ENCODE data around the gene AIMP1. TPM values are rescaled to one million over a fixed set of nuclear protein-coding genes. Genes with fewer than 3 reads are reported as not detected.

The AIMP1 gene
- total and polyA plus RNA-seq, 2 of the 13 experiments (the other 11 are each of a cell fraction or from before 2014, with no cell fraction given) = 28.6 to 82.9 TPM

- TF ChIP-seq DMTF1 (CRISPR knock-in tag; IDR thresholded peaks at IDR 0.05) (no peak), GATAD1 (CRISPR knock-in tag; IDR thresholded peaks at IDR 0.05) (no peak), GATAD2A (CRISPR knock-in tag; IDR thresholded peaks at IDR 0.05) (0 out of 2 replicates have a peak, but pooled peaks have one; percentile 2), RBAK (CRISPR knock-in tag; IDR thresholded peaks at IDR 0.05) (no peak), TEF (CRISPR knock-in tag; IDR thresholded peaks at IDR 0.05) (0 out of 2 replicates have a peak, but pooled peaks have one; percentile 42), RXRA (CRISPR knock-in tag; IDR thresholded peaks at IDR 0.05) (no peak), ZMAT3 (CRISPR knock-in tag; conservative IDR thresholded peaks at IDR 0.05) (no peak), BRD4 (CRISPR knock-in tag; IDR thresholded peaks at IDR 0.05) (peak; percentile 15; the same call in 1 of the 2 replicates), ZEB1 (IDR thresholded peaks at IDR 0.05; ENCODE audit: insufficient replicate concordance, low read depth) (peak; percentile 15)
These were observed 541 bp downstream of the AIMP1 start (continued) for GRCh38 chr4:106316773-106317409.

GRCh38 chr4:106317815-106318214 is 1.5 kb downstream of the AIMP1 start:
- H2AFZ ChIP-seq (ENCODE audit: low read length) = no peak overlapping the region
- 0 out of 5 replicates have a peak, but pooled peaks cover 0 to 4% of the 10 kb centered on the region in 2 experiments for H3K36me3 ChIP-seq (replicated peaks in 1 of 2; ENCODE audit: control insufficient read depth in 1 of 2, insufficient read depth in 2 of 2, low read length in 2 of 2)
- no peaks in the 10 kb centered on the region; a peak in 2 of 5 replicates for H3K27me3 ChIP-seq (ENCODE audit: control insufficient read depth in 1 of 2, insufficient read depth in 2 of 2, low read length in 2 of 2)
- no TSS peak for BruUV-seq (replicated peaks)
- peak overlapping the region; percentile 75 for H3K4me2 ChIP-seq (ENCODE audit: low read depth, low read length)
- no peaks in the 10 kb centered on the region for H3K9me3 ChIP-seq (ENCODE audit: low read length)
- intact Hi-C loops (cut with micrococcal nuclease; ENCODE audit: unreplicated experiment) = loop anchor here (2.0 to 10.0 kb wide), 4 partner anchors 49 to 613 kb away; partner anchors contain the start of genes GIMD1, GSTCD and INTS12
- H3K4me1 ChIP-seq (ENCODE audit: insufficient read depth, low read length) = peaks cover 48% of the 10 kb centered on the region
- peaks cover 86% of the 10 kb centered on the region for H3K79me2 ChIP-seq (ENCODE audit: insufficient read depth, low read length)
- H3K9ac ChIP-seq (ENCODE audit: insufficient read depth, low read depth, low read length) = peak overlapping the region; percentile 99
- in situ Hi-C loops (cut with HindIII; ENCODE audit: extremely low pct_ligation_motif_present, low pct_unique_long_range_greater_than_20kb) = no loop called here
- 0% methylated on average over 1 of the region's 1 CpG for WGBS (ENCODE audit: low lambda C conversion rate)
- ATAC-seq (no peak), DNase-seq (ENCODE audit: low spot score) (no peak), FAIRE-seq (no peak)
- peak overlapping the region; percentile 89 to 97 (median 93); a peak in 5 of 6 replicates for H3K4me3 ChIP-seq (replicated peaks in 1 of 3; ENCODE audit: insufficient read depth in 1 of 3, low read depth in 2 of 3, low read length in 3 of 3)
- POLR2A ChIA-PET = interaction anchor here (0.6 to 1.0 kb wide), 2 partner anchors 10 to 52 kb away, joined by 3 to 4 read pairs; no protein-coding TSS in a partner anchor
- no peaks in the 10 kb centered on the region for H4K20me1 ChIP-seq (ENCODE audit: insufficient read depth, low read length)
- CTCF ChIA-PET (ENCODE audit: low intra/inter-chr PET ratio, low total read pairs) = no interaction called here
- TF ChIP-seq RBFOX2 (IDR thresholded peaks at IDR 0.05; ENCODE audit: low read depth, low read length) = peak; percentile 79
- peak; percentile 68 for TF ChIP-seq AGO2 (optimal IDR thresholded peaks at IDR 0.05; ENCODE audit: low read depth, low read length)
- TF ChIP-seq THRA (CRISPR knock-in tag; IDR thresholded peaks at IDR 0.05; ENCODE audit: borderline replicate concordance) = peak; percentile 62; the same call in 1 of the 2 replicates
- 0 out of 4 replicates have a peak, but pooled peaks of 1 of the 2 experiments have one; percentile 20 for TF ChIP-seq POLR2A (IDR thresholded peaks at IDR 0.05; ENCODE audit: insufficient read depth in 1 of 2, low read depth in 2 of 2, low read length in 2 of 2)
- TF ChIP-seq DMTF1 (CRISPR knock-in tag; IDR thresholded peaks at IDR 0.05) = no peak
- no peak for TF ChIP-seq BCL6 (CRISPR knock-in tag; IDR thresholded peaks at IDR 0.05)
- peak overlapping the region; percentile 99 for H3K27ac ChIP-seq (ENCODE audit: extremely low read length, insufficient read depth, low read length)

Data from HepG2 (cell line).